Dermis blood vessel endothelial cell (primary cell): ENCODE data around the gene NTF4. TPM values are rescaled to one million over a fixed set of nuclear protein-coding genes. Genes with fewer than 3 reads are reported as not detected.
A peak's percentile ranks its signal among the peaks of the same experiment; 100 is the strongest.
"Not testable (repeated sequence)": the region's sequence is repeated elsewhere in the genome, so short reads cannot be mapped to it uniquely, and the experiment has no call there.

Experiments
- DNase-seq: peaks from one replicate; pipeline ENCODE4 v3.0.0; 2010
- total RNA-seq: library from RNA; depleted of rRNA; stranded (reverse); fragments of >200 nt; gene quantifications from 2 replicates; pipeline ENCODE4 v1.2.3, GENCODE V29; 2014

NTF4 gene
- total RNA-seq, 1 donor from 2014 or later: not detected

DNA sequence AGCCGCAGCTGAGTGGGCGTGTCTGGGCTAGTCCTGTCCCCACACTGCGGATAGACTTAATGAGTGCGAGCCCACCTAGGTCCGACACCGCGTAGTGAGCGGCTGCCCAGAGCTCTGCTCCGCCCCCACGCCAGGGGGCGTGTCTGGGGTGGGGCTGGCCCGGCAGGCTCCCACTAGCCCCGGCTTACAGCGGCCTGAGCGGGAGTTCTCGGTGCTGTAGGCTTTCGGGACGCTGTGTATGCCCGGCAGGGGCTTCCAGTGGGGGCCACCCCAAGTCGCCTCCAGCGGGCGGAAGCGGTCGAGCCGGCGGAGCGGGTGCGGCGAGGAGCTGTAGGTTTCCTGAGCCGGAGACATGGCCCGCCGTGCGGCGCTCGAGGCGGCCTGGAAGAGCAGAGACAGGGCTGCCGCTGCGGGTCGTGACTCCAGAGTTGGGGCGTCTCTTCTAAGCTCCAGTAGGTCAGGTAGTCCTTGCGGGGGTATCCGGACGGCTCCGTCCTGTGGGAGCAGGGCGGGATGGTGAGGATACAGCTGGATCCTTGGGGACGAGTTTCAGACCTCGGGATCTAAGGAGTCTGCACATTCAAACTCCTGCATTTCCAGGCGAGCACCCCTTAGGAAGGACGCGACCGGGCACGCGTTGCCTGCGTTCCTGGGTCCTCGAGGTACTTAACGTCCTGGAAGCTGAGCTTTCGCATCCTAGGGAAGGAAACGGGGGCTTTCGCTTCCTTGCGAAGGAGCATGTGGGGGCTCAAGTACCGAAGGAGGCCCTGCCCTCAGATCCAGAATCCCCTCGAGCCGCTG lies 8.3 kb downstream of the NTF4 start:
- DNase-seq: peak; percentile 55

DNA sequence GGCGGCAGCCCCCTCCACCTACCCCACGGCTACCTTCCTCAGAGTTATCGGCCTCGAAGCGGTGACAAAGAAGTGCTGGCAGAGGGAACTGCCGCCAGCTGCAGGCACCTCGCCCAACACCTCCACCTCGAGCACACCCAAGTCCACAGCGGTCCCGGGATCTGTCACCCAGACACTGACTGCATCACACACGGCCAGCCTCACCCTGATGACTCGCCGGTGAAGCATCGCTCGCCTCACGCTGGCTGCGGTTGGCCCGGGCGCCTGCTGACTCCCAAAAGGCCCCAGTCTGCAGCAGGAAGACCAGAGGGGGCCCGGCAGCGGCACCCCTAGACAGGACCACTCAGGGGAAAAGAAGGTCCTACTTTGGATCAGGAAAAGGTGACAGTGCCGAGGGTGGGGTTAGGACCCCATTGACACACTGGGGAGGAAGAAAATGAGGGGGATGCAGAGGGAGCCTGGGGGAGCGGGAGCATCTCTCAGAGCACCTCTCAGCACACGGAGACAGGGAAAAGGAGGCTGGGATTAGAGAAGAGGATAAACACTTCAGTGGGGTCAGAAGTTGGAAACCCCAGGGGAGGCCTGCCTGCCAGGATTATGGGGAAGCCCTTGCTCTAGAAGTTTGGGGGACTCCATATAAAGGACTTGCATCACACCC lies 14.1 kb downstream of the NTF4 start:
- DNase-seq: not testable (repeated sequence)

DNA sequence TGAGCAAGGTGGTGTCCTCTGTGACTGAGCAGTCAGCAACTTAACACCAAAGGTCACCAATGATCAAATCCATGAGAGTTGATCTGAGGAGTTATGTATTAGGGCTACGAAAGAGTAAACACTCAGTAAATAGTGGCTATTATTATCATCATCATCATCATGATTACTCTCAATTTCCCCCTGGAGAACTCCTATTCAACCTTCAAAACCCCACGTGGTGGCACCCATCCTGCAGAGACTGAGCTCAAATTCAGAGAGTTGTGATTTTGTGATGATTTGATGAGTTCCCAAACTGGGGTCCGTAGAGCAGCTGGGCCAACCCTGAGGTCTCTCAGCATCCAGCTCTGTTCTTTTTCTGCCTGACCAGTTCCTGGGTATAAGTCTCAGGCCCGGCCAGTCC lies 14.8 kb downstream of the NTF4 start:
- not testable (repeated sequence) for DNase-seq

DNA sequence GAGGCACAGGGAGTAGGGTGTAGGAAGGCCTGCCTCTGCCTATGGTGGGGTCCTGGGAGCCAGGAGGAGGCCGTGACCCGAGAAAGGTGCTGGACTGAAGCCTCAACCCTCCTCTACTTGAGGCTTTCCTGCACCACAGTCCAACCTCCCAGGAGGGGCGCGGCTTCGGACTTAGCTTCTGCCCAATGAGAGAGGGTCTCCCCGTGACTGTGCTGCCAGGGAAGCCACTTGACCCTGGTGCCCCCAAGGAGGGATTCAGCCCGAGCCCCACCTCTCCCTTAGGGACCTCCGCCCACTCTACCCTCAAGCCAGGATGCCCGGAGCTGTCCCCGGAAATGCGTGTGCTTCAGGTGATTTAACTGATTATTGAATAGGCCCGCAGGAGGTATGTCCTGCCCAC lies 15.6 kb downstream of the NTF4 start, which contains the start of gene CGB8:
TSS of gene CGB8 (minus strand) at position 101 of the 400 bp plus-strand sequence. CDS start 372 bp downstream, outside the sequence.
- not testable (repeated sequence) for DNase-seq

DNA sequence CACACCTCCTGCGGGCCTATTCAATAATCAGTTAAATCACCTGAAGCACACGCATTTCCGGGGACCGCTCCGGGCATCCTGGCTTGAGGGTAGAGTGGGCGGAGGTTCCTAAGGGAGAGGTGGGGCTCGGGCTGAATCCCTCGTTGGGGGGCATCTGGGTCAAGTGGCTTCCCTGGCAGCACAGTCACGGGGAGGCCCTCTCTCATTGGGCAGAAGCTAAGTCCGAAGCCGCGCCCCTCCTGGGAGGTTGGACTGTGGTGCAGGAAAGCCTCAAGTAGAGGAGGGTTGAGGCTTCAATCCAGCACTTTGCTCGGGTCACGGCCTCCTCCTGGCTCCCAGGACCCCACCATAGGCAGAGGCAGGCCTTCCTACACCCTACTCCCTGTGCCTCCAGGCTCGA lies 21.1 kb downstream of the NTF4 start, which contains the start of gene CGB5:
TSS of gene CGB5 (plus strand) at position 301 of the 400 bp plus-strand sequence. CDS start 362 bp downstream, outside the sequence.
- not testable (repeated sequence) for DNase-seq

DNA sequence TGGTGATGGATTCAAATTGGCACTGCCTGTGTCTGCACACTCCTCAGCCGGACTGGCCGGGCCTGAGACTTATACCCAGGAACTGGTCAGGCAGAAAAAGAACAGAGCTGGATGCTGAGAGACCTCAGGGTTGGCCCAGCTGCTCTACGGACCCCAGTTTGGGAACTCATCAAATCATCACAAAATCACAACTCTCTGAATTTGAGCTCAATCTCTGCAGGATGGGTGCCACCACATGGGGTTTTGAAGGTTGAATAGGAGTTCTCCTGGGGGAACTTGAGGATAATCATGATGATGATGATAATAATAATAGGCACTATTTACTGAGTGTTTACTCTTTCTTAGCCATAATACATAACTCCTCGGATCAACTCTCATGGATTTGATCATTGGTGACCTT lies 22.0 kb downstream of the NTF4 start:
- DNase-seq: not testable (repeated sequence)

DNA sequence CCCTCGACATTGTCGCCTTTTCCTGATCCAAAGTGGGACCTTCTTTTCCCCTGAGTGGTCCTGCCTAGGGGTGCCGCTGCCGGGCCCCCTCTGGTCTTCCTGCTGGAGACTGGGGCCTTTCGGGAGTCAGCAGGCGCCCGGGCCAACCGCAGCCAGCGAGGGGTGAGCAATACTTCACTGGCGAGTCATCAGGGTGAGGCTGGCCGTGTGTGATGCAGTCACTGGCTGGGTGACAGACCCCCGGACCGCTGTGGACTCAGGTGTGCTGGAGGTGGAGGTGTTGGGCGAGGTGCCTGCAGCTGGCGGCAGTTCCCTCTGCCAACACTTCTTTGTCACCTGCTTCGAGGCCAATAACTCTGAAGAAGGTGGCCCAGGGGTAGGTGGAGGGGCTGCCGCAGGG lies 22.4 kb downstream of the NTF4 start:
- no peak for DNase-seq

DNA sequence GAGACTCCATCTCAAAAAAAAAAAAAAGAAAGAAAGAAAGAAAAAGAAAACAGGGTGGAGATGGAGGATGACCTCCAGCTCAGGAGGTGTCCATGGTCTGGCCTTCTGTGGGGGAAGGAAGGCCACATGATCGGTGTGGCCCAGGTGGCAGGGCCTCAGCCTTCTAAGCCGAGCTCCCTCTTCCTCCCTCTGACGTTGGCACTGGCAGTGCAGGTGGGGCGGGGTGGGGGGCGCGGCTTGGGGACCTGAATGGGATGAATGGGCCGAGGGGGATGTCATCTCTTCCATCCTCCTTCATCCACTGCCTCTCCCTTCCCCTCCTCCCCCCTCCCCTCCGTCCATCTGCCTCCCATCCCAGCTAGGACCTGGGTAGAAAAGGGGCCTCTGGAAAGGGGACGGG lies 24.9 kb downstream of the NTF4 start:
- not testable (repeated sequence) for DNase-seq

DNA sequence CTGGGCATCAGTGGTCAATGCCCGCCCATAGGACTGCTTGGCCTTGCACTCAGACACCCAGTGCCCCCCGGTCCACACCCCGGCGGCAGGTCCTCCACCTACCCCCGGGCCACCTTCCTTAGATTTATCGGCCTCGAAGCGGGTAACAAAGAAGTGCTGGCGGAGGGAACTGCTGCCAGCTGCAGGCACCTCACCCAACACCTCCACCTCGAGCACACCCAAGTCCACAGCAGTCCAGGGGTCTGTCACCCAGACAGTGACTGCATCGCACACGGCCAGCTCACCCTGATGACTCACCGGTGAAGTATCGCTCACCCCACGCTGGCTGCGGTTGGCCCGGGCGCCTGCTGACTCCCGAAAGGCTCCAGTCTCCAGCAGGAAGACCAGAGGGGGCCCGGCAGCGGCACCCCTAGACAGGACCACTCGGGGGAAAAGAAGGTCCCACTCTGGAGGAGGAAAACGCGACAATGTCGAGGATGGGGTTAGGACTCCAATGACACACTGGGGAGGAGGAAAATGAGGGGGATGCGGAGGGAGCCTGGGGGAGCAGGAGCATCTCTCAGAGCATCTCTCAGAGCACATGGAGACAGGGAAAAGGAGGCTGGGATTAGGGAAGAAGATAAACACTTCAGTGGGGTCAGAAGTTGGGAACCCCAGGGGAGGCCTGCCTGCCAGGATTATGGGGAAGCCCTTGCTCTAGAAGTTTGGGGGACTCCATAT lies 25.9 kb downstream of the NTF4 start:
- not testable (repeated sequence) for DNase-seq

DNA sequence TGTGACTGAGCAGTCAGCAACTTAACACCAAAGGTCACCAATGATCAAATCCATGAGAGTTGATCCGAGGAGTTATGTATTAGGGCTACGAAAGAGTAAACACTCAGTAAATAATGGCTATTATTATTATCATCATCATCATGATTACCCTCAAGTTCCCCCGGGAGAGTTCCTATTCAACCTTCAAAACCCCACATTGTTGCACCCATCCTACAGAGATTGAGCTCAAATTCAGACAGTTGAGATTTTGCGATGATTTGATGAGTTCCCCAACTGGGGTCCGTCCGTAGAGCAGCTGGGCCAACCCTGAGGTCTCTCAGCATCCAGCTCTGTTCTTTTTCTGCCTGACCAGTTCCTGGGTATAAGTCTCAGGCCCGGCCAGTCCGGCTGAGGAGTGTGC lies 26.5 kb downstream of the NTF4 start:
- not testable (repeated sequence) for DNase-seq

DNA sequence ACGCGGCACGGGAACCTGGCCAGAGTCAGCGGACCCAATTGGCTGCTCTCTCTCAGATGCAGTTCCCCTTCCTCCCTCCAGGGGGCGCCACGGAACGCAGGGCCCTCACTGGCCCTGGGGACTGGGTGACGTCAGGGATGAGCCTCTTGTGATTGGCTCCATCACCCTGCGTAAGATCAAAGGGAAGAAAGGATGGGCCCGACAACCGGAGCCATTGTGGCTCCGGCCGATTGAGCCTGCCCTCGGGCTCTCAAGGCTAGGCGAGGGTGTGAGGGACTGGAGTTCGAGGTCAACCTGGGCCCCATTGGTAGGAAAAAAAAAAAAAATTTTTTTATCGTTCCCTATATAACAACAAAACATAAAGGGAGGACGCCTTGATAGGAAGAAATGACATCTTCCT lies 27.8 kb downstream of the NTF4 start, which contains the start of gene CGB1:
TSS of gene CGB1 (minus strand) at position 81 of the 400 bp plus-strand sequence. CDS start 184 bp downstream, outside the sequence.
- DNase-seq: not testable (repeated sequence)

DNA sequence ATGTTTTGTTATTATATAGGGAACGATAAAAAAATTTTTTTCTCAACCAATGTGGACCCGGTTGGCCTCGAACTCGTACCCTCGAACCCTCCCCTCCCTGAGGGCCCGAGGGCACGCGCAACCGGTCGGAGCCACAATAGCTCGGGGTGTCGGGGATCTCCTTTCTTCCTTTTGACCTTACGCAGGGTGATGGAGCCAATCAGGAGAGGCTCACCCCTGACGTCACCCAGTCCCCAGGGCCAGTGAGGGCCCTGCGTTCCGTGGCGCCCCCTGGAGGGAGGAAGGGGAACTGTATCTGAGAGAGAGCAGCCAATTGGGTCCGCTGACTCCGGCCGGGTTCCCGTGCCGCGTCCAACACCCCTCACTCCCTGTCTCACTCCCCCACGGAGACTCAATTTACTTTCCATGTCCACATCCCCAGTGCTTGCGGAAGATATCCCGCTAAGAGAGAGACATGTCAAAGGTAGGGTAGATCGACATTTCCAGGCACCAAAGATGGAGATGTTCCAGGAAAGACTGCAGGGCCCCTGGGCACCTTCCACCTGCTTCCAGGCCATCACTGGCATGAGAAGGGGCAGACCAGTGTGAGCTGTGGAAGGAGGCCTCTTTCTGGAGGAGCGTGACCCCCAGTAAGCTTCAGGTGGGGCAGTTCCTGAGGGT lies 32.8 kb downstream of the NTF4 start, which contains the start of gene CGB2:
TSS of gene CGB2 (plus strand) at position 249 of the 660 bp plus-strand sequence. CDS start at position 455, 206 bp downstream.
- DNase-seq: not testable (repeated sequence)

DNA sequence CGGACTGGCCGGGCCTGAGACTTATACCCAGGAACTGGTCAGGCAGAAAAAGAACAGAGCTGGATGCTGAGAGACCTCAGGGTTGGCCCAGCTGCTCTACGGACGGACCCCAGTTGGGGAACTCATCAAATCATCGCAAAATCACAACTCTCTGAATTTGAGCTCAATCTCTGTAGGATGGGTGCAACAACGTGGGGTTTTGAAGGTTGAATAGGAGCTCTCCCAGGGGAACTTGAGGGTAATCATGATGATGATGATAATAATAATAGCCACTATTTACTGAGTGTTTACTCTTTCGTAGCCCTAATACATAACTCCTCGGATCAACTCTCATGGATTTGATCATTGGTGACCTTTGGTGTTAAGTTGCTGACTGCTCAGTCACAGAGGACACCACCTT lies 34.3 kb downstream of the NTF4 start:
- not testable (repeated sequence) for DNase-seq

DNA sequence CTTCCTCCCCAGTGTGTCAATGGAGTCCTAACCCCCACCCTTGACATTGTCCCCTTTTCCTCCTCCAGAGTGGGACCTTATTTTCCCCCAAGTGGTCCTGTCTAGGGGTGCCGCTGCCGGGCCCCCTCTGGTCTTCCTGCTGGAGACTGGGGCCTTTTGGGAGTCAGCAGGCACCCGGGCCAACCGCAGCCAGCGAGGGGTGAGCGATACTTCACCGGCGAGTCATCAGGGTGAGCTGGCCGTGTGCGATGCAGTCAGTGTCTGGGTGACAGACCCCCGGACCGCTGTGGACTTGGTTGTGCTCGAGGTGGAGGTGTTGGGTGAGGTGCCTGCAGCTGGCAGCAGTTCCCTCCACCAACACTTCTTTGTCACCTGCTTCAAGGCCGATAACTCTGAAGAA lies 34.9 kb downstream of the NTF4 start:
- DNase-seq: not testable (repeated sequence)

DNA sequence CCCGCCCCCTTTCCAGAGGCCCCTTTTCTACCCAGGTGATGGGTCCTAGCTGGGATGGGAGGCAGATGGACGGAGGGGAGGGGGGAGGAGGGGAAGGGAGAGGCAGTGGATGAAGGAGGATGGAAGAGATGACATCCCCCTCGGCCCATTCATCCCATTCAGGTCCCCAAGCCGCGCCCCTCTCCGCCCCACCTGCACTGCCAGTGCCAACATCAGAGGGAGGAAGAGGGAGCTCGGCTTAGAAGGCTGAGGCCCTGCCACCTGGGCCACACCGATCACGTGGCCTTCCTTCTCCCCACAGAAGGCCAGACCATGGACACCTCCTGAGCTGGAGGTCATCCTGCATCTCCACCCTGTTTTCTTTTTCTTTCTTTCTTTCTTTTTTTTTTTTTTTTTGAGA lies 35.9 kb downstream of the NTF4 start:
- not testable (repeated sequence) for DNase-seq

DNA sequence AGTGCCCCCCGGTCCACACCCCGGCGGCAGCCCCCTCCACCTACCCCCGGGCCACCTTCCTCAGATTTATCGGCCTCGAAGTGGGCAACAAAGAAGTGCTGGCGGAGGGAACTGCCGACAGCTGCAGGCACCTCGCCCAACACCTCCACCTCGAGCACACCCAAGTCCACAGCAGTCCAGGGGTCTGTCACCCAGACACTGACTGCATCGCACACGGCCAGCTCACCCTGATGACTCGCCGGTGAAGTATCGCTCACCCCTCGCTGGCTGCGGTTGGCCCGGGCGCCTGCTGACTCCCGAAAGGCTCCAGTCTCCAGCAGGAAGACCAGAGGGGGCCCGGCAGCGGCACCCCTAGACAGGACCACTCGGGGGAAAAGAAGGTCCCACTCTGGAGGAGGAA lies 39.0 kb downstream of the NTF4 start:
- not testable (repeated sequence) for DNase-seq

DNA sequence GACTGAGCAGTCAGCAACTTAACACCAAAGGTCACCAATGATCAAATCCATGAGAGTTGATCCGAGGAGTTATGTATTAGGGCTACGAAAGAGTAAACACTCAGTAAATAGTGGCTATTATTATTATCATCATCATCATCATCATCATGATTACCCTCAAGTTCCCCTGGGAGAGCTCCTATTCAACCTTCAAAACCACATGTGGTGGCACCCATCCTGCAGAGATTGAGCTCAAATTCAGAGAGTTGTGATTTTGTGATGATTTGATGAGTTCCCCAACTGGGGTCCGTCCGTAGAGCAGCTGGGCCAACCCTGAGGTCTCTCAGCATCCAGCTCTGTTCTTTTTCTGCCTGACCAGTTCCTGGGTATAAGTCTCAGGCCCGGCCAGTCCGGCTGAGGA lies 39.5 kb downstream of the NTF4 start:
- not testable (repeated sequence) for DNase-seq

DNA sequence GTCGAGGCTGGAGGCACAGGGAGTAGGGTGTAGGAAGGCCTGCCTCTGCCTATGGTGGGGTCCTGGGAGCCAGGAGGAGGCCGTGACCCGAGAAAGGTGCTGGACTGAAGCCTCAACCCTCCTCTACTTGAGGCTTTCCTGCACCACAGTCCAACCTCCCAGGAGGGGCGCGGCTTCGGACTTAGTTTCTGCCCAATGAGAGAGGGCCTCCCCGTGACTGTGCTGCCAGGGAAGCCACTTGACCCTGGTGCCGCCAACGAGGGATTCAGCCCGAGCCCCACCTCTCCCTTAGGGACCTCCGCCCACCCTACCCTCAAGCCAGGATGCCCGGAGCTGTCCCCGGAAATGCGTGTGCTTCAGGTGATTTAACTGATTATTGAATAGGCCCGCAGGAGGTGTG lies 40.4 kb downstream of the NTF4 start, which contains the start of gene CGB3:
TSS of gene CGB3 (minus strand) at position 101 of the 400 bp plus-strand sequence. CDS start 362 bp downstream, outside the sequence.
- DNase-seq: not testable (repeated sequence)

DNA sequence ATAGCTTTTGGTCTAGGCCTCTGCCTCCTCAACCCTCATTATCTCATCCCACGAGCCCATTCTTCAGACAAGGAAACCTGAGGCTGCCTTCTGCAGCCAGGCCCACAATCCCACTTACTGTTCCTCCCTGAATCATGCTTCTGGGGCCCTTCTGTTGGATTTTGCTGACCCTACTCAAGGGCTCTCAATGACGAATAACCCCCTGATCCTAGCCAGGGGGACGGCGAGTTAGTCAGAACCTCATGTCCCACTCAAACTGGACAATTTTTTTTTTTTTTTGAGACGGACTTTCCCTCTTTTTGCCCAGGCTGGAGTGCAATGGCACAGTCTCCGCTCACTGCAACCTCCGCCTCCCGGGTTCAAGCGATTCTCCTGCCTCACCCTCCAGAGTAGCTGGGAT lies 42.5 kb downstream of the NTF4 start:
- DNase-seq: no peak

DNA sequence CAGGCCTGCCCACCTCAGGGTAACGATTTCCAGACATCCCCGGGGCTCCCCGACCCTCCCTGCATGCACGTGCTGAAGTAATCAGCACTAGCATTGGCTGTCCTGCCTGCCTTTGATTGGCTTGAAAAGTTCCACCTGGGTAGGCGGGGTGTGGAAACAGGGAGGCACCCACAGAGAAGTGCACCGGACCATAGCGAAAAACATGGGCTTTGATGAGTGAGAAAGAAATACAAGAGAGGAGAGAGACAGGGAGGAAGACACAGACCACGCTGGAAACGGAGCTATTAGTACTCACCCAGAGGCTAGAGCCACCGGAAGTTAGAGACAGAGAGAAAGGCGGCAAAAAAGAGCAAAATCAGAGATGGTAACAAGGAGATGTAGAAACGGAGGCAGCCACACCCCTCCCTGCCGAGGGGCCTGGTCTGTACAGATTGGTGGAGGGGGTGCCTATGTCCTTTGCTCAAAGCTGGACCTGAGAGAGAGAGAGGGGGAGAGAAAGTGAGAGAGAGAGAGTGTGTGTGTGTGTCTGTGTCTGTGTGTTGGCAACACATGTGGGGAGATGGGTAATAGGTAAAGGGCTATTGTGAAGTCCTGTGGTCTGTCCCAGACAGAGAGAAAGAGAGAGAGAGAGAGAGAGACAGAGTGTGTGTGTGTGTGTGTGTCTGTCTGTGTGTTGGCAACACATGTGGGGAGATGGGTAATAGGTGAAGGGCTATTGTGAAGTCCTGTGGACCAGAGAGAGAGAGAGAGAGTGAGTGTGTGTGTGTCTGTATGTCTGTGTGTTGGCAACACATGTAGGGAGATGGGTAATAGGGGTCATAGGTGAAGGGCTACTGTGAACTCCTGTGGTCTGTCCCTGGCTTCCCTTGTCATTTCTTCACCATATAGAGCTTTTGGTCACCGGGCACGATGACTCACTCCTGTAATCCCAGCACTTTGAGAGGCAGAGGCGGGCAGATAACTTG lies 43.4 kb downstream of the NTF4 start:
- DNase-seq: no peak

DNA sequence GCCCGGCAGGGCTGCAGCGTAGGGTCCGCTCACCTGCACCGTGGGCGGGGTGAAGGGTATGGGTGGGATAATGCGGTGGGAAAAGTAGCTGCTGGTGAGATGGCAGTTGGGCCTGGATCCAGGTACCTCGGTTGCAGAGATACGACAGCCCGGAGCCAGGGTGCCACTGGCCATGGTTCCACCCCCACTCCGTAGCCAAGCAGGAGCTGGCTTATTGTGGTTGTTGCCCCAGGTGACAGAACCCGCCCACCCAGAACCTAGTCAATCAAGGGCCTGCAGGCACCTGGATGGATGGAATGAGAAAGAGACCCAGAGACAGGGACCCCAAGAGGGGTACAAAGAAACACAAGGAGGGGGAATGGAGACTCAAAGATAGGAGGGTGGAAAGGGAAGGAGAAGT lies 44.3 kb downstream of the NTF4 start:
- DNase-seq: no peak
